HG03135 (cell line): ENCODE data around the gene ABCG1.

Source experiments
- ATAC-seq: cut with Tn5 transposase; IDR thresholded peaks from one replicate; pipeline ENCODE4 v1.9.1; 2021; ENCODE audit warnings: mild to moderate bottlenecking, moderate library complexity; ENCODE audit not compliant: unreplicated experiment

Gene ABCG1

DNA sequence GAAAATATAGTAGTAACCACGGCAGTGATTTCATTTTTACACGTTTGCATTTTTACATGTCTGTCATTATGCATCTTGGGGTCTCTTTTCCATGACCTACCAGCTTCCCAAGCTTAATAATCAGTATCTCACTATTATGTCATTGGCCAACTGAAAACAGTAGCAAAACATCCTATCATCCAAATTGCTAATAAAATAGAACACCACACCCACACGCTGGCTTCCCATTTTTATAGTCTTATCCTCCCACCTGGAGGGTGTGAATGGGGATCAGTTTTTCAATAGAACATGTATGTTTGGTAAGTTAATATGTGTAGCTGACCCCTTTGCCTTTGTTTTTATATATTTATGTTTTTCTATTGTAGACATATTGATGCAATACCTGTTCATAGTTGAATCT is 84.5 kb downstream of the ABCG1 start:
- no peak for ATAC-seq

- ATAC-seq, result no peak
Measured at GRCh38 chr21:42304556-42305454, 85.9 kb downstream of the ABCG1 start.

- no peak for ATAC-seq
Measured at GRCh38 chr21:42305707-42306147, 86.8 kb downstream of the ABCG1 start.

DNA sequence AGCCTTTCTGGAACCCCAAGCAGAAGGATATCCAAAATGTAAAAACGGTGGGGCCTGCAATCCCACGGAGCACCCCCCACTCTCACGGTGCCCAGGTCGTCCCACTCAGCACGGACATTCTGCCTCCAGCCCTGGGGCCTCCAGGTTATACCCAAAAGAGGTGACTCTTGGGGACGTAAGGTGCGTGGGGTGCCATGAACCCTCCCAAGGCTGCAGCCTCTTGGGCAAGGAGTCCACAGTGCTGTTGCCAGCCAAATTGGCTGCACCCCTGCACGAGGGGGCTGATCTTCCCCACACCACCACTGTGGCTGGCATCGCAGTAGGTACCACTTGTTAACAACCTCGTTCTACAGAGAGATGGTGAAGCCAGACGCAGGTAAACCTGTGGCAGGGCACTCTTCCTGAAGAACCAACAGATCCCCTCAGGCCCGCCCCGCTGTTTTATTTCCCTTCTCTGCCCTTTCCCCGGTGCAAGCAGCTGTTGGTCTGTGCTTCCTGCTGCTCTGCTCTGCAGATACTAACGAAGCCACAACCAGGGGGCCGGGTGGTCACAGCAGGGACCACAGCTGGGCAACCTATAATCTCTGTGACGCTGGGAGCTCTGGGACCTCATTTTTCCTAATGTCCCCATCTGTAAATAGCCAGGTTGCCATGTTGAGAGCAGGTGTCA is 87.6 kb downstream of the ABCG1 start:
- ATAC-seq, result no peak

GRCh38 chr21:42307106-42307505 is 88.2 kb downstream of the ABCG1 start:
- ATAC-seq, result no peak

- ATAC-seq, result no peak
Measured at GRCh38 chr21:42308161-42308913, 89.4 kb downstream of the ABCG1 start.

GRCh38 chr21:42308914-42309752 is 90.2 kb downstream of the ABCG1 start:
- ATAC-seq, result no peak

- ATAC-seq, result no peak
Measured at GRCh38 chr21:42309753-42310213, 90.8 kb downstream of the ABCG1 start.

DNA sequence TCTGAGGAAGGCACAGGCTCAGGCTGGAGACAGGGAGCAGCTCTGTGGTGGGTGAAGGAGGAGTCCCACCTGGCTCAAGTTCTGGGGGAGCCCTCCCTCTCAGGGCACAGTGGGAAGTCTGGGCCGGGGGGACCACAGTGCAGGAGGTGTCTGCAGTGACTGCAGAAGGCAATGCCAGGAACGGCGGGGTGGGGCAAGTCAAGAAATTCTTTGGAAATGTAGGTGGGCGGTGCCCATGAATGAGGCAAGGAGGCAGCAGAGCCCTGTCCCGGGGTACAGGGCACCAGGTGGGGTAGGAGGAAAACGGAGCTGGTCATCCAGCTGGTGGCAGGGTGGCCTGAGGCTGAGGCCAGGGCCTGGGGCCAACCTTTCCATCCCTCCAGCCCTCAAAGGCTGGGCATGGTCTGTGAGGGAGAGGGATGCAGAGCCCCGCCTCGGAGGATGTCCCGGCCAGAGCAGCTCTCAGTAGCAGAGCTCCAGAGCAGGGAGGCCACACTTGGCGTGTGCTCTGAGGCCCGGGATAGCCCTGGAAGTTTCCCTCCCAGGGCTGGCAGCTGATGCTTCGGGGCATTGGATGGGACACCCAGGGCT is 91.6 kb downstream of the ABCG1 start:
- no peak for ATAC-seq

DNA sequence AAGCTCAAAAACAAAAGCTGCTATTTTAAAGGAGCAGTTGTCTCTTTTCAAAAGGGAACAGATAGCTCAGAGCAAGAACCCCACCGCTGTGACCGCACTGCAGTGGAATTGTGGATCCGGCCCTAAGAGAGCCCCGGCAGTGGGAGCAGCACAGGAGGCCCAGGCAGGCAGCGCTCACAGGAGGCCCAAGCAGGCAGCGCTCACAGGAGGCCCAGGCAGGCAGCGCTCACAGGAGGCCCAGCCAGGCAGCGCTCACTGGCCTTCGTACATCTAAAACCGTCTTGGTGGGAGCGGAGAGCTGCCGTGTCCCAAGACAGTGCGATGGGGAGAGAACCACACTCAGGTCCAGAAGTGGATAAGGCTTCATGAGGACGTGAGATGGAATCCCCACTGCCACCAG is 92.2 kb downstream of the ABCG1 start:
- no peak for ATAC-seq

DNA sequence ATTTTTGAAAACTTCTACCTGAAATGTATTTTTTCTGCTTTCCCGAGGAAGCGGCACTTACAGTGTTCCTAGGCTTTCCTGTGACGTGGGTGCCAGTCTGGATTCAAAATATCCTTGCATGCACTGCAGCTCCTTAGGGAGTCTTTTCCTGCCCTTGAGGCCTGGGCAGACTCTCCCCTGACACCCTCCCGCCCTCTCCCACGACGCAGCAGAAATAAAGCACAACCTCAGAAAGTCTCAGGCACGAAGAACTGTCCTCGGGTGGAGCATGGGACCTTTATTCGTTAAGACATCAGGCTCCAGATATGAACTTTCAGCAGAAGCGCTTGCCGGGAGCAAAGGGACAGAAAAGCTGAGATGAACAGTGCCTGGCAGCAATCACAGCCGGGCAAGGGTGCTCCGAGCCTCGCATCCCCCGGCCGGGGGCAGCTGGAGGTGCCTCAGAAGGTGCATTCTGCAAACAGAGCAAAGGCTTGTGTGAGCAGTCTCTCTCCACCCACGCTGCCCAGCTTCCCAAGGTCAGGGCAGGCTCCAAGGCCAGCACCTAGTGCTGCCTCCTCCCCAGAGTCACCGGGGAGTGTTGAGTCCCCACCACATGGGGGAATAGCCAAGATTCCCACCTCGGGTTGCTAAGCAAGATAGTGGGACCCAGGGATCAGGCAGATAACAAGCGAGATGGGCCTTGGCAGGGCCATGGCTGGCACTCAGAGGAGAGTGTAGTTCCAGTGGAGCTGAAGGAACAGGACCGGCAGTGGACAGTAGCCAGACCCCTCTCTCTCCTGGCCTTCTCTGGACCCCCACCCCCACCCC is 93.1 kb downstream of the ABCG1 start:
- ATAC-seq, result no peak

DNA sequence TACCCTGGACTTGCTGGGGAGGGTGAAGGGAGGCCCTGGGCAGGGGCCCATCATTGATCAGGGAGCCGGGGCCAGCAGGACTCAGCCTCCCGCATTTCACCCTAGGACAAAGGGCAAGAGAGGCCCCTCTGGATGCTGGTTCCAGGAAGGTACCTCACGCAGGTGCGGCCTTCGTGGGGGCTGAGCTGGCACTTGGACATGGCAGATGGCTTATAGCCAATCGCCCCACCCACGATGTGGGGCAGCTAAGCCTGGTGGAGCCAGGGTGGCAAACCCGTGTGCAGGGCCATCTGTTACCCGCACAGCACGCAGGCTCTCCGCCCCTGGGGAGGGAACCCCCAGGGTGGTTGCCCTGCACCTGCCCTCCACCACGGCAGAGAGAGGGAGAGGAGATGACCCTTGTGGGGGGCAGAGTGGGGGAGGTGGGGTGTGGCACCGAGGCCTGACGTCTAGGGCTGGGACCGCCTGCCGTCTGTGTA is 93.7 kb downstream of the ABCG1 start:
- no peak for ATAC-seq

- no peak for ATAC-seq
Measured at GRCh38 chr21:42313501-42313969, 94.6 kb downstream of the ABCG1 start.

DNA sequence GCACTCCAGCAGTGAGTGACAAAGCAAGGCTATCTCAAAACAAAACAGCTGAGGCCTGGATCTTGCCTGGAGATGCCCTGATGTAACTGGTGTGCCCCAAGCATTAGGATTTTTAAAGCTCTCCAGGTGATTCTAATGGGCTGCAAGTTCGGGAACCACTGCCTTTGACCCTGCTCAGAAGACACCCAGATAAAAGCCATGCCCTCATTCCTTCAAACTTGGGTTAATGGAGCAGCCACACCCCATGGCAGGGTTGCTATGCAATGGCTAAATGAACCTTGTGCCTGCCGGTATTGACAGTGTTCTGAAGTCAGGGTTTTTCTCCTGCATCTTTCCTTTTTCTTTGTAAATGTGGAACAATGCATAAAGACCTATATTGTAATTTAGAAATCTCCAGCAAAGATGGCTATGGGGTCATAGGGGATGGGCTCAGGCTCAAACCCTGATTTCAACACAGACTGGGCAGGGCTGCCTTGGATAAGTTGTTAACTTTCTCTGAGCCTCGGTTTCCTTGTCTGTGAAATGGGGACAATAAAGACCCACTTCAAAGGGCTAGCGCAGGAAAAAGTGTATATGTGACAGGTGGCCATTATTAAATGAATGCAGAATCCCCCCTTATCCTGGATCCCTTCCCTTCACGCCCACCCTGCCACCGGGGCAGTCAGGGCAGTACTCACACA is 95.8 kb downstream of the ABCG1 start:
- ATAC-seq, result no peak

- ATAC-seq, result no peak
Measured at GRCh38 chr21:42315296-42315891, 96.5 kb downstream of the ABCG1 start, which contains the start of gene TFF3. Gene TFF3 (minus strand): TSS chr21:42315409. CDS start chr21:42315374, 35 bp downstream.

GRCh38 chr21:42316891-42317290 is 98.0 kb downstream of the ABCG1 start:
- ATAC-seq, result no peak

DNA sequence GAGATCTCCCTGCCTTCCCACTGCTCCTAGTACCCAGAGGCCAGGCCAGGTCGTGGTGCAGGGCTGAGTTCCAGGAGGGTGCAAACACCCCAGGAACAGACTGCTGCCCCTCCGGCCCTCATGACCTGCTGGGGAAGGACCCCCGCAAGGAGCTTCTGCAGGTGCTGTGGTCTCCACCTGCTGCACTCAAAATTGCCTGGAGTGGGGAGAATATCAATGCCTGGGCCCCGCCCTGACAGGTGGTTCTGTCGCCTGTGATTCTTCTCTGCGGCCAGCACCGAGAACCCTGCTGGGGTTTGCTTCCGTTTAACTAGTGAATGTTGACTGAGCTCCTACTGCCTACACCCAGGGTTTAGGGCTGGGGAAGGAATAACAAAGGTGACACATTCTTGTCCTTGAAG is 98.4 kb downstream of the ABCG1 start:
- no peak for ATAC-seq
